SK-N-SH (cell line): ENCODE results near the gene DPEP3.

Experiments used
- CTCF ChIP-seq: fragments of 200-600 bp; sonication (generic); IDR thresholded peaks from 2 replicates; pipeline ENCODE4 v1.6.1; 2017; ENCODE audit warnings: antibody characterized with exemption, mild to moderate bottlenecking, moderate library complexity
- JUND ChIP-seq: IDR thresholded peaks from 2 replicates; pipeline ENCODE4 v1.4.0; 2012
- MEF2A ChIP-seq: IDR thresholded peaks from 2 replicates; pipeline ENCODE4 v1.4.0; 2012; ENCODE audit warnings: low read depth, borderline replicate concordance
- POLR2AphosphoS5 ChIP-seq: IDR thresholded peaks from 2 replicates; pipeline ENCODE4 v1.6.1; 2012; ENCODE audit warnings: low read depth, low read length
- RCOR1 ChIP-seq: fragments of 150-350 bp; IDR thresholded peaks from 2 replicates; pipeline ENCODE4 v1.6.1; 2017; ENCODE audit warnings: antibody characterized with exemption, low read length
- TF ChIP-seq, protein P1 (sequence below): fragments of 150-350 bp; IDR thresholded peaks from 2 replicates; pipeline ENCODE4 v1.6.1; 2017; ENCODE audit warnings: antibody characterized with exemption, low read length, low read depth, borderline replicate concordance

DNA sequence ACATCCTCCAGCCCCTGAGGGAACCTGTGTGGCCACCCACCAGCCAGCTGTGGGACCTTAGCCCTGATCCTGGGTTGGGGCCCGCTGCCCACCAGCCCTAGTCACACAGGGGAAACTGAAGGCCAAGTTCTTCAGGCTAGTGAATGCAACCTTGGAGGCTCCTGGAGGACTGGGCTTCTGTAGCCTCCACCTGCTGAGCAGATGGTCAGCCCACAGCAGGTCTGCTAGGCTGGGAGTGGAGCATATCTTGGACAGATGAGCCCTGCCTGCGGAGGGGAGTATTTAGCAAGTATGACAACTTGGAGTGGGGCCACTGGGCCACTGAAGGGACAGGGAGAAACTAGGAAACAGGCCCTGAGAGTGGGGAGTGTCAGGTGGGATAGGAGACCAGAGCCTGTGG lies 4.1 kb downstream of the DPEP3 start:
- TF ChIP-seq RCOR1 = no peak
- no peak for TF ChIP-seq JUND
- TF ChIP-seq CTCF = no peak
- TF ChIP-seq MEF2A = no peak
- TF ChIP-seq, protein P1, sequence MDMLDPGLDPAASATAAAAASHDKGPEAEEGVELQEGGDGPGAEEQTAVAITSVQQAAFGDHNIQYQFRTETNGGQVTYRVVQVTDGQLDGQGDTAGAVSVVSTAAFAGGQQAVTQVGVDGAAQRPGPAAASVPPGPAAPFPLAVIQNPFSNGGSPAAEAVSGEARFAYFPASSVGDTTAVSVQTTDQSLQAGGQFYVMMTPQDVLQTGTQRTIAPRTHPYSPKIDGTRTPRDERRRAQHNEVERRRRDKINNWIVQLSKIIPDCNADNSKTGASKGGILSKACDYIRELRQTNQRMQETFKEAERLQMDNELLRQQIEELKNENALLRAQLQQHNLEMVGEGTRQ = no peak
- no peak for TF ChIP-seq POLR2AphosphoS5
